ENCODE data around the gene FDX1.

FDX1 gene

DNA sequence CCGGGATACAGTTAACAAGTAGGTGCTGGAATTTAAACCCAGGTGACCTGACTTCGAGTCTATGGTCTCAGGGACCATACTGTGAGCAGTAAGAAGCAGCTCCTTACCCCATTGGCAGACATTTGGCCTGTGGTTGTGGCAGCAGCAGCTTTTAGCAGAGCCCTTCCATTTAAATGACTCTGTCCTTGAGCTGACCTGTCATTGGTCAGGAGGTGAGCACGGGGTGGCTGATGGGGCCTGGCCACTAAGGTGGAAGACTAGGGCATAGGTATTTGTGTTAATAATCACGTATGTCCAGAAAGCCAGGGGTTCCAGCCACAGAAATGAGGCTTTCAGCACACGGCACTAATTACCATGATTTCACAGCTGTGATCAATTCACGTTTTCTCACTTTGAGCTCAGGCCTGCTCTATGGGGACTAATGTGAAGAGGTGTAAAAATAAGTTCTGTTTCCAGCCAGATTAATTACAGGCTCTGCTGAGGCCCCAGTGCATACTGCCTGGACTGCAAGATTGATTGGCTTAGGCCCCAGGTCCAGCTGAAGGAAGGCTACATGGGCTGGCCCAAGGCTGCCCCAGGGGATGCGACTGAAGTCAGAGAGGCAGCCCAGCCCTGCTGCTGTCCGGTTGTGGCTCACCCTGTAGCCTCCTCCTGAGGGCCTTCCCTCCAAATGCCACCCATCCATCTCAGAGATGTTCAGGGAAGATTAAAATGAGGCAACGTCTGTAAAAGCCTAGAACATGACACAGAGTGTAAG lies 76.0 kb downstream of the FDX1 start:
- no peaks in the 10 kb centered on the region for H3K9me3 ChIP-seq (ENCODE audit: control insufficient read depth, low read length)
- no peaks in the 10 kb centered on the region for H3K27me3 ChIP-seq (ENCODE audit: control insufficient read depth, insufficient read depth, low read length)
- H3K9ac ChIP-seq (ENCODE audit: low read length): no peak overlapping the region
- H3K4me1 ChIP-seq (ENCODE audit: control insufficient read depth, insufficient read depth, low read length): no peaks in the 10 kb centered on the region
- no peak overlapping the region for H3K4me3 ChIP-seq (ENCODE audit: low read length)
- H3K36me3 ChIP-seq (ENCODE audit: control insufficient read depth, insufficient read depth, low read length): no peaks in the 10 kb centered on the region

DNA sequence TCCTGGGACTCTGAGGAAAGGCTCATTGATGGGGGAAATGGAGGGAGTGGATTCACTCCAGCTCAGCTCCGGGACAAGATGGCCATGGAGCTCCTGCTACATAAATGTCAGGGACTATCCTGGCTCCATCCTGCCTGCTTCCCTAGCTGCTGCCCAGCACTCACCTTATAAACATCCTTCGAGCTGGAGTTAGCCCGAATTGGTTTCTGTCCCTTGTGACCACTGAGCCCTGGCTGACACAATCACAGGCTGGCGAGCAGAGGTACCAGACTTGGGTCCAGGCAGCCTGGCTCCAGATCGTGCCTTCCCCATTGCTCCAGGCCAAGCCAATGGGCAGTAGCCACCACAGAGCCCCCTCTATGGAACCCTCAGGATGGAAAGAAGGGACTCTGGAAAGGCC lies 77.6 kb downstream of the FDX1 start:
- Histone ChIP-seq H3K27me3 (ENCODE audit: control insufficient read depth, insufficient read depth, low read length) (no peaks in the 10 kb centered on the region), H3K4me3 (ENCODE audit: low read length) (no peak overlapping the region), H3K9me3 (ENCODE audit: control insufficient read depth, low read length) (no peaks in the 10 kb centered on the region), H3K4me1 (ENCODE audit: control insufficient read depth, insufficient read depth, low read length) (no peaks in the 10 kb centered on the region), H3K36me3 (ENCODE audit: control insufficient read depth, insufficient read depth, low read length) (no peaks in the 10 kb centered on the region), H3K9ac (ENCODE audit: low read length) (no peak overlapping the region)

DNA sequence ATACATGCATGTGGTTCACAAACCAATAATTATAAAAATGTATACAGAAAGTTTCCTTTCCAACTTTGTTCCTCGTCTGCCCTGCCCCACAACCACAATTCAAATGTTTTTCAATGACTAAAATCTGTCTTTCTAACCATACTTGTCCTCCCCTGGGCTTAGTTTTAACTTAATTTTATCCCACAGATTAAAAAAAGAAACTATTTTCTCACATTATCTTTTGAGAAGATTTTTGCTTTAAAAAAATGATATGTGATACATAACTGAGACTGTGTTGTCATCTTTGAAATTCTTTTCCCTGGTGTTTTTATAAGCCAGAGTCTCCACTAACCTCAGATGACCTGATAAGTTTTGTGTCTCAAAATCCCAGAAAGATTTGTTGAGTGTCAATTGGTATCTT lies 79.0 kb downstream of the FDX1 start:
- no peaks in the 10 kb centered on the region for H3K4me1 ChIP-seq (ENCODE audit: control insufficient read depth, insufficient read depth, low read length)
- H3K4me3 ChIP-seq (ENCODE audit: low read length): no peak overlapping the region
- no peak overlapping the region for H3K9ac ChIP-seq (ENCODE audit: low read length)
- H3K36me3 ChIP-seq (ENCODE audit: control insufficient read depth, insufficient read depth, low read length): no peaks in the 10 kb centered on the region
- no peaks in the 10 kb centered on the region for H3K9me3 ChIP-seq (ENCODE audit: control insufficient read depth, low read length)
- no peaks in the 10 kb centered on the region for H3K27me3 ChIP-seq (ENCODE audit: control insufficient read depth, insufficient read depth, low read length)

DNA sequence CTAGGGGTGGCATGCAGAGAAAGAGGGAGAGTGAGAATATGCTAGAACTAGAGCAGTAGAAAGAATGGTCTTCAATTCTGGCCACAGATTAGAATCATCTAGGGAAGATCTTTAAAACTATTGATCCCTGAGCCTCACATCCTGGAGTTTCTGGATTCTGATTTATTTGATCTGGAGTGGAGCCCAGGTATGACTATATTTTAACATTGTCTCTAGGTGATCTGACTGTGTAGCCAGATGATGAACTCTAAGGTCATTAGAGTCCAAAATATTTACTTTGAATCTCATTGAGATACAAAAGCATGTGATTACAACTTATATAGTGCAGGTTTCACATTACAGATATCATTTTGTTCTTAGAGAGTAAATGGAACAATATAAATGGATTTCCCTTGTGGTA lies 79.7 kb downstream of the FDX1 start:
- H3K9ac ChIP-seq (ENCODE audit: low read length): no peak overlapping the region

DNA sequence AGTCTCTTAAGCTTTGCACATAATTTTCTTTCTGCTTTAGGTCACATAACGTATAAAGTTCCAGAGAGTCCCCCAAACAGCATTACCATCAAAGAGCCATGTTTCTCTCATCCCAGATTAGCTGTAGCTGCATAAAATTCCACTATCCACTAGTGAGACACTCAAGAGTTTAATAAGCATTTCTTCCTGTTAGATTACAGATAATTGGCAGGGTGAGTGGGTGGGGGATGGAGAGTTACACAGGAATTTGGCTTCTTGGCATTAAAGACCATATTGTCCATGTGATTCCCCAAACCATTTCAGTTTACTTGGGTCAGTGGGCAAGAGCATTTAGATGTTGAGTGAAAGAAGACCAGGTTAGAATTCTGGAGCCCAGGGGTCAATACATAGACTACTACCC lies 82.3 kb downstream of the FDX1 start:
- H3K4me1 ChIP-seq (ENCODE audit: control insufficient read depth, insufficient read depth, low read length): no peaks in the 10 kb centered on the region

More for the DNA sequence above, 79.7 kb downstream of the FDX1 start:
- no peak overlapping the region for H3K4me3 ChIP-seq (ENCODE audit: low read length)
- H3K36me3 ChIP-seq (ENCODE audit: control insufficient read depth, insufficient read depth, low read length): no peaks in the 10 kb centered on the region
- no peaks in the 10 kb centered on the region for H3K4me1 ChIP-seq (ENCODE audit: control insufficient read depth, insufficient read depth, low read length)
- H3K27me3 ChIP-seq (ENCODE audit: control insufficient read depth, insufficient read depth, low read length): no peaks in the 10 kb centered on the region
- H3K9me3 ChIP-seq (ENCODE audit: control insufficient read depth, low read length): no peaks in the 10 kb centered on the region

DNA sequence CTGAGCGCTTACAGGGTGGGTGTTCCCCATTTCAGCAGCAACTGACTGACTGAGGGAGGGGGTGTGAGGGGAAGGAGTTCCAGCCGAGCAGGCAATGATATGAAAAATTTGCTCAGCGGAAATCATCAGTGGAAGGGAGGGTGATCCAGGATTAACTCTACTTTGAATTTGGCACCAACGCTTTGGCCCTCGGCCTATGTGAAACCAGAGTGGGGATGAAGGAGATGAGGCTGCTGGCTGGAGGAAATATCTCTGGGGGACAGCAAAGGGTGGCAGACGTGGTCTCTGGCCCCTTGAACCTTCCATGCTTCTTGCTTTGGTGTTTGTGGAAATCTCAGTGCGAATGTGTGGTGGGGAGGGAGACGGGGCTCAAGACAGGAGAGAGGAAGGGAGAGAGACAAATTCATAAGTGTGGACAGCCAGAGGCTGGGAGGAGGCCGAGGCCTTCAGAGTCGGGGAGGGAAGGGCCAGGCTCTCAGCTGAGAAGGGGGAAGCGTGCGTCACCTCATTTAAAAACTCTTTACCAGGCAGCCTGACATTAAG lies 83.6 kb downstream of the FDX1 start:
- Histone ChIP-seq H3K36me3 (ENCODE audit: control insufficient read depth, insufficient read depth, low read length) (no peaks in the 10 kb centered on the region), H3K9me3 (ENCODE audit: control insufficient read depth, low read length) (no peaks in the 10 kb centered on the region), H3K27me3 (ENCODE audit: control insufficient read depth, insufficient read depth, low read length) (peaks cover 4% of the 10 kb centered on the region), H3K4me1 (ENCODE audit: control insufficient read depth, insufficient read depth, low read length) (no peaks in the 10 kb centered on the region), H3K9ac (ENCODE audit: low read length) (no peak overlapping the region), H3K4me3 (ENCODE audit: low read length) (no peak overlapping the region)

More for the DNA sequence above, 82.3 kb downstream of the FDX1 start:
- Histone ChIP-seq H3K9me3 (ENCODE audit: control insufficient read depth, low read length) (no peaks in the 10 kb centered on the region), H3K27me3 (ENCODE audit: control insufficient read depth, insufficient read depth, low read length) (peaks cover 4% of the 10 kb centered on the region), H3K4me3 (ENCODE audit: low read length) (no peak overlapping the region), H3K36me3 (ENCODE audit: control insufficient read depth, insufficient read depth, low read length) (no peaks in the 10 kb centered on the region), H3K9ac (ENCODE audit: low read length) (no peak overlapping the region)

DNA sequence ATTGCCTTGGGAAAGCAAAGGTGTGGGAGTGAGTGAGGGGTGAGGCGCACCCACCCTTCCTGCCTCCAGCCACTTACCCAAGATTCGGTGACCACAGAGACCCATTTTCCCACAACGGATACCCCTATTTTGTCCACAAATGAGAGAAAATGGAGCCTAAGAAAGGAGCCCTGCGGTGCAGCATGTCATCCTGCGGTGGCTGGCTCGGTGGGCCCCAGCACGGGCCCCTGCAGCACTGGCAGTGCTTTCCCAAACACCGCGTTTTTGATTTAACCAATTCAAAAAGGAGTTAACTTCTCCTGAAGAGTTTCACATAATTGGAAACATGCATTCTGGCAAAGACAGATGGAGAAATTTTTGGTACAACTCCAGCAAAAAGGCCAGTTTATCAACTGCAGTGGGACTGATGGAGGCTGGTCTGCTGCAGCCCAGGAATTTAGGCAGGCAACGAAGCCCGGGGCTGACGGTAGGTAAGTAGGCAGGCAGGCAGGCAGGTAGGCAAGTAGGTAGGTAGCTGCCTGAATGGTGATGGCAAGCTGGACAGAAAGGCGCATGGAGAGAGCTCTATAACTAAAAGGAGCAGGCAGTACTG lies 84.2 kb downstream of the FDX1 start:
- H3K4me3 ChIP-seq (ENCODE audit: low read length): no peak overlapping the region
- no peaks in the 10 kb centered on the region for H3K4me1 ChIP-seq (ENCODE audit: control insufficient read depth, insufficient read depth, low read length)
- H3K9ac ChIP-seq (ENCODE audit: low read length): no peak overlapping the region
- no peaks in the 10 kb centered on the region for H3K9me3 ChIP-seq (ENCODE audit: control insufficient read depth, low read length)
- peaks cover 4% of the 10 kb centered on the region for H3K27me3 ChIP-seq (ENCODE audit: control insufficient read depth, insufficient read depth, low read length)
- H3K36me3 ChIP-seq (ENCODE audit: control insufficient read depth, insufficient read depth, low read length): no peaks in the 10 kb centered on the region
